H1 (cell line): ENCODE data around the gene EZH1. TPM values are rescaled to one million over a fixed set of nuclear protein-coding genes. Genes with fewer than 3 reads are reported as not detected.
A peak's percentile ranks its signal among the peaks of the same experiment; 100 is the strongest.

Experiments
- BACH1 ChIP-seq: IDR thresholded peaks from 2 replicates; pipeline ENCODE4 v1.6.1; 2012; ENCODE audit warnings: low read length, improper control_type of control experiment
- BCL11A ChIP-seq, 2 experiments: IDR thresholded peaks; one replicate each; pipeline ENCODE4 v1.6.1; 2011; ENCODE audit warnings: low read depth in 2 of 2, low read length in 2 of 2, mild to moderate bottlenecking in 2 of 2
- EGR1 ChIP-seq: IDR thresholded peaks from 2 replicates; pipeline ENCODE4 v1.6.1; 2011; ENCODE audit warnings: low read depth, low read length, borderline replicate concordance
- EP300 ChIP-seq, 2 experiments: IDR thresholded peaks; 1 replicate in 1 of 2; 2 replicates in 1 of 2; pipeline ENCODE4 v1.6.1; 2011 to 2012; ENCODE audit warnings: low read depth in 2 of 2, low read length in 2 of 2, mild to moderate bottlenecking in 2 of 2, borderline replicate concordance in 1 of 2, inconsistent platforms in 1 of 2, moderate library complexity in 1 of 2
- HDAC6 ChIP-seq: IDR thresholded peaks from one replicate; pipeline ENCODE4 v1.7.1; 2012; ENCODE audit warnings: low read depth, mild to moderate bottlenecking, inconsistent platforms, low read length, moderate library complexity
- KDM1A ChIP-seq: fragments of 200-600, 300-600 bp; sonication (generic); IDR thresholded peaks from 2 replicates; pipeline ENCODE4 v1.7.1; 2016; ENCODE audit warnings: mild to moderate bottlenecking, low read length, borderline replicate concordance
- KDM4A ChIP-seq: IDR thresholded peaks from one replicate; pipeline ENCODE4 v1.7.1; 2012; ENCODE audit warnings: low read depth, mild to moderate bottlenecking, moderate library complexity, low read length, inconsistent platforms; ENCODE audit not compliant: severe bottlenecking
- KDM5A ChIP-seq: fragments of 200-600 bp; IDR thresholded peaks from 2 replicates; pipeline ENCODE4 v1.7.1; 2012; ENCODE audit warnings: mild to moderate bottlenecking, low read length, inconsistent platforms, mixed read lengths
- NRF1 ChIP-seq: IDR thresholded peaks from 2 replicates; pipeline ENCODE4 v1.6.1; 2011; ENCODE audit warnings: mild to moderate bottlenecking, low read depth, low read length, improper control_type of control experiment
- POLR2AphosphoS5 ChIP-seq: IDR thresholded peaks from 2 replicates; pipeline ENCODE4 v1.6.1; 2011; ENCODE audit warnings: low read depth, low read length
- RFX5 ChIP-seq: IDR thresholded peaks from 2 replicates; pipeline ENCODE4 v1.6.1; 2011; ENCODE audit warnings: low read depth, low read length, improper control_type of control experiment, borderline replicate concordance
- RNF2 ChIP-seq: fragments of 200-900, 300-1000 bp; sonication (generic); IDR thresholded peaks from 2 replicates; pipeline ENCODE4 v1.7.1; 2016; ENCODE audit warnings: borderline replicate concordance, low read depth, mild to moderate bottlenecking, antibody characterized with exemption, low read length; ENCODE audit not compliant: poor library complexity, severe bottlenecking; ENCODE audit errors: missing control alignments
- RXRA ChIP-seq: IDR thresholded peaks from 2 replicates; pipeline ENCODE4 v1.6.1; 2011; ENCODE audit warnings: low read depth, mild to moderate bottlenecking, low read length, moderate library complexity; ENCODE audit not compliant: insufficient read depth
- SIN3A ChIP-seq, 2 experiments: IDR thresholded peaks in 1 of 2; conservative IDR thresholded peaks in 1 of 2; 2 replicates each; pipeline ENCODE4 v1.6.1; 2011 to 2012; ENCODE audit warnings: low read length in 2 of 2, improper control_type of control experiment in 1 of 2, low read depth in 1 of 2, mild to moderate bottlenecking in 1 of 2
- SP1 ChIP-seq: IDR thresholded peaks from 2 replicates; pipeline ENCODE4 v1.6.1; 2011; ENCODE audit warnings: low read depth, low read length
- SP4 ChIP-seq: IDR thresholded peaks from 2 replicates; pipeline ENCODE4 v1.6.1; 2012; ENCODE audit warnings: low read length, inconsistent platforms
- SRF ChIP-seq: IDR thresholded peaks from 2 replicates; pipeline ENCODE4 v1.6.1; 2011; ENCODE audit warnings: mild to moderate bottlenecking, low read depth, low read length, moderate library complexity
- SUZ12 ChIP-seq: fragments of 200-600 bp; sonication (generic); IDR thresholded peaks from 2 replicates; pipeline ENCODE4 v1.6.1; 2012; ENCODE audit warnings: mild to moderate bottlenecking, inconsistent platforms, low read length, moderate library complexity, mixed read lengths
- TBP ChIP-seq: IDR thresholded peaks from 2 replicates; pipeline ENCODE4 v1.6.1; 2011; ENCODE audit warnings: low read depth, low read length, improper control_type of control experiment
- TCF12 ChIP-seq: IDR thresholded peaks from 2 replicates; pipeline ENCODE4 v1.6.1; 2011; ENCODE audit warnings: low read depth, mild to moderate bottlenecking, low read length
- TEAD4 ChIP-seq: IDR thresholded peaks from 2 replicates; pipeline ENCODE4 v1.6.1; 2012; ENCODE audit warnings: low read depth, low read length, inconsistent platforms, mixed read lengths
- USF2 ChIP-seq: IDR thresholded peaks from 2 replicates; pipeline ENCODE4 v1.6.1; 2011; ENCODE audit warnings: low read length, improper control_type of control experiment
- polyA plus RNA-seq, 7 experiments: library from polyadenylated mRNA; depleted of rRNA in 3 of 7; stranded (reverse) in 5 of 7; unstranded in 2 of 7; fragments of >200 nt in 5 of 7; fragments of 200-250 nt in 2 of 7; gene quantifications; 1 replicate in 5 of 7; 2 replicates in 1 of 7; 4 replicates in 1 of 7; pipeline versions ENCODE4 v1.2.1 to v1.2.3, GENCODE V29; 2011 to 2013; ENCODE audit warnings: missing spikeins in 2 of 7, mixed read lengths in 2 of 7
- total RNA-seq: library from RNA; stranded (reverse); fragmentation: NEBNext Ultra II Directional; extraction: Animal tissue kit (Norgen Biotek cat#: 25700); gene quantifications from 2 replicates; pipeline ENCODE4 v1.2.1, GENCODE V29; 2021
- TF ChIP-seq, protein P1 (sequence below): IDR thresholded peaks from 2 replicates; pipeline ENCODE4 v1.6.1; 2012; ENCODE audit warnings: inconsistent platforms

The EZH1 gene
- total and polyA plus RNA-seq, 2 of the 8 experiments (the other 6 are each of a cell fraction or from before 2014, with no cell fraction given): 17.4 to 20.8 TPM

DNA sequence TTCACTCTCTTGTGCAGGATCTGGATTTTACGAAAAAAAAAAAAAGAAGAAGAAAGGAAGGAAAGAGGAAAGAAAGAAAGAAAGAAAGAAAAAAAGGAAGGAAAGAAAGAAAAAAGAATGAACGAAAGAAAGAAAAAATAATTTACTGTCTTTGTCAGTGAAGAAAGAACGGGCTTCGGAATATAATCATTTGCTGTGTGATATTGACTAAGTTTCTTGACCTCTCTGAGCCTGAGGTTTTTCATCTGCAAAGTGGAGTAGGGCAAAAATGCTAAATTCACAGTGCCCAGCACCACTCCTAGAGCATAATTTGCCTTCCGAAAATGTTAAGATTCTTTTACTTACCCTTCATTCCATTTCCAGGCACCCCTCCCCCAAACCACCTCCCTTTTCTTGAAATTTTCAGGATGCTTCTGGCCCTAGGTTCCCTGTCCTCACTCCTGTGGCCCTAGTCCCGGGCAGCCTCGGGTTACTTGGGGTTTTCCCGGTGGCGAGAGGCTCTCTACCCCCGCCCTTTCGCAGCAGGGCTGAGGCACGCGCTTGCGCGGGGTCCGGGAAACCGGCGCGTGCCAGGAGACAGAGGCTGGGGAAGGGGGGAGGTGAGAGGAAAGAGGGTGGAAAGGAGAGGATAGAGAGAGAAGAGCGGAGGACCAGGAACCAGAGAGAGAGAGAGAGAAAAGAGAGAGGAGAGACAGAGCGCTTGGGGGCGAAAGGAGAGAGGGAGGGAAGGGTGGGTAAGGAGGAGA, 62.7 kb downstream of the EZH1 start, which contains the start of gene CNTNAP1 (continued):
- no peak for TF ChIP-seq USF2
- no peak for TF ChIP-seq HDAC6
- no peak for TF ChIP-seq TCF12
- TF ChIP-seq SIN3A (conservative IDR thresholded peaks at IDR 0.05 in 1 of 2, IDR thresholded peaks at IDR 0.05 in 1 of 2; ENCODE audit: low read depth in 1 of 2, low read length in 2 of 2): peak in 1 of 2 experiments; percentile 45; a peak in 1 of 4 replicates
- peak; percentile 56 for TF ChIP-seq NRF1
- no peak for TF ChIP-seq POLR2AphosphoS5
- no peak for TF ChIP-seq TBP
- peak; percentile 98 for TF ChIP-seq KDM1A
- TF ChIP-seq EGR1: 0 out of 2 replicates have a peak, but pooled peaks have one; percentile 22
- TF ChIP-seq RNF2: no peak
- peak; percentile 56; the same call in 1 of the 2 replicates for TF ChIP-seq BACH1
- TF ChIP-seq EP300 (IDR thresholded peaks at IDR 0.05; ENCODE audit: borderline replicate concordance in 1 of 2, low read depth in 2 of 2, low read length in 2 of 2): no peak
- TF ChIP-seq SP4: no peak
- no peak for TF ChIP-seq RXRA
- TF ChIP-seq SP1: no peak
- no peak for TF ChIP-seq RFX5
- TF ChIP-seq KDM4A: no peak
- TF ChIP-seq, protein P1, sequence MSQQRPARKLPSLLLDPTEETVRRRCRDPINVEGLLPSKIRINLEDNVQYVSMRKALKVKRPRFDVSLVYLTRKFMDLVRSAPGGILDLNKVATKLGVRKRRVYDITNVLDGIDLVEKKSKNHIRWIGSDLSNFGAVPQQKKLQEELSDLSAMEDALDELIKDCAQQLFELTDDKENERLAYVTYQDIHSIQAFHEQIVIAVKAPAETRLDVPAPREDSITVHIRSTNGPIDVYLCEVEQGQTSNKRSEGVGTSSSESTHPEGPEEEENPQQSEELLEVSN: peak; percentile 83
- no peak for TF ChIP-seq BCL11A (IDR thresholded peaks at IDR 0.05; ENCODE audit: low read depth in 2 of 2, low read length in 2 of 2)
- TF ChIP-seq KDM5A: no peak
- no peak for TF ChIP-seq TEAD4
- no peak for TF ChIP-seq SUZ12
- TF ChIP-seq SRF: no peak
